K562 (cell line): ENCODE measurements around the gene EGLN3. TPM values are rescaled to one million over a fixed set of nuclear protein-coding genes. Genes with fewer than 3 reads are reported as not detected.

ENCODE experiments used
- ATAC-seq: fragments of 200-7000 bp; cut with Tn5 transposase; 3 replicates; pipeline ENCODE4 v1.9.1; 2020; ENCODE audit warnings: moderate library complexity
- BruUV-seq: library from RNA; stranded (reverse); fragments of 400-500 nt; replicated peaks from 2 replicates; lab custom pipeline; 2021; lab: Mats Ljungman, UMichigan
- CTCF ChIA-PET: fragments of 300-600 bp; formaldehyde crosslinking; extraction: SDS; loops from one replicate; lab custom pipeline; 2021; ENCODE audit warnings: low intra/inter-chr PET ratio; lab: Yijun Ruan, JAX
- POLR2A ChIA-PET: fragments of 300-600, 350-650 bp; sonication (Branson Sonifier 250); formaldehyde crosslinking; extraction: SDS; loops from one replicate; lab custom pipeline; 2021; ENCODE audit warnings: antibody characterized with exemption, inconsistent platforms; lab: Yijun Ruan, JAX
- DNase-seq, 4 experiments: peaks; one replicate each; pipeline versions ENCODE4 v3.0.0 to v3.0.0-alpha.2; 2011 to 2018; ENCODE audit warnings: low spot score in 3 of 4, mixed read lengths in 3 of 4; ENCODE audit errors: extremely low read depth in 1 of 4
- FAIRE-seq: peaks from 2 replicates; lab custom pipeline; 2011; peaks lifted over from hg19 to GRCh38; lab: Jason Lieb, UNC
- H2AFZ ChIP-seq: 2 replicates; pipeline ENCODE4 v1.6.0; 2011; ENCODE audit warnings: low read depth, low read length, control low read depth, inconsistent platforms
- H3K27ac ChIP-seq: fragments of 200-600 bp; 3 replicates; pipeline ENCODE4 v1.8.0; 2011; ENCODE audit warnings: low read depth, mild to moderate bottlenecking, control low read depth, inconsistent platforms, low read length, moderate library complexity, mixed read lengths; ENCODE audit errors: extremely low read depth
- H3K27me3 ChIP-seq, 2 experiments: fragments of 300-600 bp in 1 of 2; 2 replicates in 1 of 2; 3 replicates in 1 of 2; pipeline versions ENCODE4 v1.6.0 to v1.8.0; 2011; ENCODE audit warnings: inconsistent platforms in 2 of 2, low read length in 2 of 2, mild to moderate bottlenecking in 1 of 2, mixed read lengths in 1 of 2, moderate library complexity in 1 of 2; ENCODE audit not compliant: control insufficient read depth in 2 of 2, insufficient read depth in 2 of 2
- H3K36me3 ChIP-seq: fragments of 300-600 bp; 3 replicates; pipeline ENCODE4 v1.8.0; 2011; ENCODE audit warnings: mild to moderate bottlenecking, low read length, inconsistent platforms; ENCODE audit not compliant: control insufficient read depth, insufficient read depth
- H3K4me1 ChIP-seq, 2 experiments: fragments of 200-600 bp in 1 of 2; replicated peaks in 1 of 2; 2 replicates in 1 of 2; 3 replicates in 1 of 2; pipeline versions ENCODE4 v1.5.1 to v1.8.0; 2011; ENCODE audit warnings: inconsistent platforms in 2 of 2, low read length in 2 of 2, mild to moderate bottlenecking in 1 of 2, mixed read lengths in 1 of 2, moderate library complexity in 1 of 2; ENCODE audit not compliant: control insufficient read depth in 2 of 2, insufficient read depth in 2 of 2
- H3K4me2 ChIP-seq: 2 replicates; pipeline ENCODE4 v1.6.1; 2011; ENCODE audit warnings: low read length, control low read depth, inconsistent platforms, mixed read lengths; ENCODE audit not compliant: insufficient read depth
- H3K4me3 ChIP-seq: fragments of 200-600 bp; sonication (generic), shearing (Covaris generic); 2 replicates; pipeline ENCODE4 v1.5.1; 2016; ENCODE audit warnings: control low read depth, inconsistent platforms
- H3K79me2 ChIP-seq: fragments of 200-600 bp; 3 replicates; pipeline ENCODE4 v1.8.0; 2011; ENCODE audit warnings: low read length, inconsistent platforms; ENCODE audit not compliant: control insufficient read depth, insufficient read depth
- H3K9ac ChIP-seq, 2 experiments: 2 replicates each; pipeline versions ENCODE4 v1.6.0 to v1.6.1; 2011; ENCODE audit warnings: low read depth in 2 of 2, low read length in 2 of 2, control low read depth in 1 of 2, inconsistent platforms in 1 of 2, mild to moderate bottlenecking in 1 of 2, mixed read lengths in 1 of 2; ENCODE audit not compliant: insufficient read depth in 1 of 2
- H3K9me1 ChIP-seq: one replicate; pipeline ENCODE4 v1.6.0; 2011; ENCODE audit warnings: inconsistent platforms, mild to moderate bottlenecking, low read length, moderate library complexity; ENCODE audit not compliant: control insufficient read depth, insufficient read depth
- H3K9me3 ChIP-seq: replicated peaks from 2 replicates; pipeline ENCODE4 v1.5.1; 2011; ENCODE audit warnings: low read depth, low read length, inconsistent platforms; ENCODE audit not compliant: control insufficient read depth, insufficient read depth
- H4K20me1 ChIP-seq: replicated peaks from 2 replicates; pipeline ENCODE4 v1.6.1; 2011; ENCODE audit warnings: low read length, inconsistent platforms, mixed read lengths; ENCODE audit not compliant: control insufficient read depth, insufficient read depth
- CBX3 ChIP-seq, 2 experiments: IDR thresholded peaks; 1 replicate in 1 of 2; 2 replicates in 1 of 2; pipeline ENCODE4 v1.6.1; 2012; ENCODE audit warnings: inconsistent platforms in 2 of 2, low read length in 2 of 2, borderline replicate concordance in 1 of 2, control low read depth in 1 of 2
- CUX1 ChIP-seq: fragments of 200-800 bp; sonication (Bioruptor generic); IDR thresholded peaks from 2 replicates; pipeline ENCODE4 v1.6.1; 2016; ENCODE audit warnings: missing genetic modification characterization, missing compliant biosample characterization
- POLR2A ChIP-seq: fragments of 450-650 bp; conservative IDR thresholded peaks from 2 replicates; pipeline ENCODE4 v1.6.1; 2016
- RNF219 ChIP-seq: fragments of 250-450 bp; sonication (Bioruptor Pico); IDR thresholded peaks from 2 replicates; pipeline ENCODE4 v1.5.0; 2022; ENCODE audit warnings: mild to moderate bottlenecking
- TRIM24 ChIP-seq, 2 experiments: fragments of 450-650 bp; IDR thresholded peaks; 2 replicates each; pipeline ENCODE4 v1.6.1; 2016
- TRIM28 ChIP-seq: fragments of 450-650 bp; IDR thresholded peaks from 2 replicates; pipeline ENCODE4 v1.6.1; 2017
- ZBTB12 ChIP-seq: fragments of 250-450 bp; sonication (Bioruptor Pico); IDR thresholded peaks from 2 replicates; pipeline ENCODE4 v1.4.0; 2020
- ZNF280A ChIP-seq: fragments of 450-650 bp; IDR thresholded peaks from 2 replicates; pipeline ENCODE4 v1.6.1; 2018; ENCODE audit warnings: mild to moderate bottlenecking, low read depth; ENCODE audit not compliant: partially characterized antibody
- ZNF436 ChIP-seq: fragments of 250-450, 450-650 bp; sonication (Bioruptor Pico); formaldehyde crosslinking; IDR thresholded peaks from 2 replicates; pipeline ENCODE4 v1.7.0; 2020; ENCODE audit warnings: mild to moderate bottlenecking
- ZNF696 ChIP-seq: fragments of 250-450 bp; sonication (Bioruptor Pico); conservative IDR thresholded peaks from 2 replicates; pipeline ENCODE4 v1.4.0; 2020; ENCODE audit warnings: mild to moderate bottlenecking, moderate library complexity
- ZNF785 ChIP-seq: fragments of 250-450 bp; sonication (Bioruptor Pico); IDR thresholded peaks from 2 replicates; pipeline ENCODE4 v1.4.0; 2020; ENCODE audit warnings: mild to moderate bottlenecking
- in situ Hi-C: fragments of 300-500 bp; cut with MboI; formaldehyde crosslinking; loops from 4 replicates; pipeline ENCODE4 v1.15.0; 2018; ENCODE audit warnings: inconsistent platforms, mixed read lengths
- intact Hi-C: fragments of 100-400 bp; cut with micrococcal nuclease; formaldehyde crosslinking; loops from 2 replicates; pipeline ENCODE4 v1.14.2; 2022
- polyA plus RNA-seq, 8 experiments: library from polyadenylated mRNA; depleted of rRNA in 4 of 8; stranded (reverse) in 5 of 8; unstranded in 3 of 8; fragments of >200 nt; fragmentation: Nextera tagmentation in 2 of 8; fragmentation: Illumina TruSeq in 1 of 8; extraction: Ambion mirVana in 2 of 8; extraction: Trizol in 1 of 8; gene quantifications; 2 replicates each; pipeline versions ENCODE4 v1.2.1 to v1.2.3, GENCODE V29; 2011 to 2014; ENCODE audit warnings: inconsistent platforms in 1 of 8, missing spikeins in 1 of 8
- total RNA-seq, 7 experiments: library from RNA; depleted of rRNA in 6 of 7; stranded (reverse); fragments of >200 nt in 6 of 7; fragmentation: Illumina TruSeq in 2 of 7; extraction: Trizol in 2 of 7; gene quantifications; 2 replicates each; pipeline versions ENCODE4 v1.2.1 to v1.2.3, GENCODE V29; 2011 to 2021; ENCODE audit warnings: low replicate concordance in 1 of 7

Gene EGLN3
- total and polyA plus RNA-seq, 9 of the 15 experiments (the other 6 are each of a cell fraction or from before 2014, with no cell fraction given): 2.5 to 87.6 (median 5.8) TPM

GRCh38 chr14:33901426-33902155 is 49.3 kb downstream of the EGLN3 start:
- Histone ChIP-seq H3K9ac (no peak overlapping the region), H3K9me1 (no peaks in the 10 kb centered on the region), H3K27ac (no peak overlapping the region), H3K4me1 (peaks cover 5 to 12% of the 10 kb centered on the region in 2 experiments; a peak in 4 of 5 replicates), H3K4me3 (no peak overlapping the region), H2AFZ (no peak overlapping the region), H3K27me3 (no peaks in the 10 kb centered on the region), H3K4me2 (no peak overlapping the region), H4K20me1 (no peaks in the 10 kb centered on the region), H3K79me2 (no peaks in the 10 kb centered on the region), H3K9me3 (peaks cover 4% of the 10 kb centered on the region; the same call in 1 of the 2 replicates), H3K36me3 (no peaks in the 10 kb centered on the region)
- no peak for FAIRE-seq
- CTCF ChIA-PET: no interaction called here
- intact Hi-C loops (no loop called here), in situ Hi-C loops (no loop called here)
- no peak for ATAC-seq
- BruUV-seq: no TSS peak
- no peak for DNase-seq
- POLR2A ChIA-PET: interaction anchor here (1.2 kb wide), 1 partner anchor 19 kb away, joined by 3 read pairs; no protein-coding TSS in a partner anchor
- TF ChIP-seq ZNF785 (CRISPR knock-in tag): no peak
- TF ChIP-seq RNF219 (CRISPR knock-in tag): no peak
- no peak for TF ChIP-seq CUX1
- peak; percentile 64 for TF ChIP-seq ZNF280A
- TF ChIP-seq ZNF696 (CRISPR knock-in tag): no peak
- no peak for TF ChIP-seq POLR2A
- no peak for TF ChIP-seq ZNF436 (CRISPR knock-in tag)
- peak in 1 of 2 experiments; percentile 26; a peak in 1 of 4 replicates for TF ChIP-seq TRIM24 (IDR thresholded peaks at IDR 0.05)
- TF ChIP-seq TRIM28: 0 out of 2 replicates have a peak, but pooled peaks have one; percentile 55
- no peak for TF ChIP-seq ZBTB12
- peak in 1 of 2 experiments; percentile 75; a peak in 1 of 3 replicates for TF ChIP-seq CBX3 (IDR thresholded peaks at IDR 0.05; ENCODE audit: borderline replicate concordance in 1 of 2, low read length in 2 of 2)
